Activated effector memory CD4-positive, alpha-beta T cell treated with Interleukin-2 at 50 U/mL for 16 hours (primary cell): ENCODE measurements around the gene ARMC2.
"Not testable (repeated sequence)": the region's sequence is repeated elsewhere in the genome, so short reads cannot be mapped to it uniquely, and the experiment has no call there.

ENCODE experiments used
- DNase-seq: peaks from one replicate; pipeline ENCODE4 v3.0.0-alpha.2; 2020

Gene ARMC2

DNA sequence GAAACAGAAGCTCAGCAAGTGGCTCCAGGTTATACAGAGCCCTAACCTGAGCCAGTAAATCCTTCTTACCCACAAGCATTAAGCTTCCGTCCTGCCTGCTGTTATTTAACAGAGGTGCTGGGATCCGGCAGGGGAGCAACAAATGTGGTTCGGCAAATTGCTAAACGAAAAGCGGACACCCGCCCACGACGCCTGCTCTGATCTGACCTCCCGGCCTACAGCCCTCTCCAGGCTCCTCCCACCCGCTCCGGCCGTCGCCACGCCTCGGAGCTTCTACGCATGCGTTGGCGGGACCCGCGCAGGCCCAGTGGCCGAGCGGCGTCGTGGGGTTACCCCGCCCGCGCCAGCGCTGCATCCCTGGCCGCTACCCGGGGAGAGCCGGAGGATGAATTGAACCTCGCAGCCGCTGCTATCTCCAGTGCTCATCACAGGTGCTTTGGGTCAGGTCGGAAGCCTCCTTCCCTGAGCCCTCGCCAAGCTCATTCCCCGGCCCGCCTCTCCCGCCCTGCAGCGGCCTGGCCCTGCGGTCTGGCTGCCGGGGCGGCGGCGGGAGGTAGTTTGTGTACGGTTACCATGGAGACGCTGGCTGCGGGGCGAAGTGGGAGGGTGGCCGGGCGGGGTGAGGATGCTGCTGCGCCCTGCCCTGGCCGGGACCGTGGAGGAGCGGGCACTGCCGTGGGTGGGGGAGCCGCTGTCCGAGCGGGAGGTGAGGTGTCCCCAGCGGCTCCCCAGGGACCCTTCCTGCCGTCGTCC, at the start of gene ARMC2:
Gene ARMC2, plus strand, starts transcription at position 307 of the 753 bp plus-strand sequence. CDS start 5,846 bp downstream, outside the sequence.
- peak; percentile 83 for DNase-seq

- peak; percentile 46 for DNase-seq
Measured at GRCh38 chr6:108798670-108799353, 49.4 kb upstream of the ARMC2 start.

GRCh38 chr6:108799354-108799717, 48.9 kb upstream of the ARMC2 start:
- no peak for DNase-seq

DNA sequence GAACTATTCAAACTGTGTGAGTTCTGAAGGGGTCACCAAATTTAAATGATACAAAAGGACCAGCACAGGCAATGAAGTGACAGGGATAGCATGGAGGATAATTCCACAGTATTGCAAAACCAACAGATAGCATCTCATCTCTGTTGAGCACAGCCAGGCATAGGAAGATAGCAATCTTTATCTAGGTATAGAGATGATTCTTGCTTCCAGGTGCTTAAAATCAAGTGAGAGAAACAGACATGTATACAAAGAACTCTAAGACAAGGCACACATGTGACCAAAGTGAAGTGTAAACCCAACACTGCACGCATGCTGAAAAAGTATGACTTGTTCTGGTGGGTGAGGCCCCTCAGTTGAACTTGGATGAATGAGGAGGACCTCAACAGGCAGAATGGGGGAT, 48.4 kb upstream of the ARMC2 start:
- no peak for DNase-seq

DNA sequence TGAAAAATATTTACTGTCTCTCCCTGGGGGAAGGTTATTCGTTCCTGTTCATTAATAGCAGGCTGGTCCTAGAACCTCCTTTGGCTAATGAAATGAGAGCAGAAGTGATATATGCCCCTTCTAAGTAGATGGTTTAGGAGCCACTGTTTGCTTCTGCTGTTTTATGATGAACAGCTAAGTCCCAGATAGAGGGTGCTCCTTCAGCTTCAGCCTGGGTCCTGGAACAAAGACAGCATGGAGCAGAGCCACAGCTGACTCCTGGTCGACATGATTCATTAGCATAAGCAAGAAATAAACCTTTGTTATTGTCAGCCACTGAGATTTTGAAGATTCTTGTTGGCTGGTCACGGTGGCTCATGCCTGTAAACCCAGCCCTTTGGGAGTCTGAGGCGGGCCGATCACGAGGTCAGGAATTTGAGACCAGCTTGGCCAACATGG, 47.8 kb upstream of the ARMC2 start:
- no peak for DNase-seq

- DNase-seq: no peak
Measured at GRCh38 chr6:108801366-108801765, 46.9 kb upstream of the ARMC2 start.

GRCh38 chr6:108803982-108804490, 44.2 kb upstream of the ARMC2 start:
- DNase-seq: no peak

- no peak for DNase-seq
Measured at GRCh38 chr6:108804956-108805355, 43.3 kb upstream of the ARMC2 start.

GRCh38 chr6:108805611-108806167, 42.5 kb upstream of the ARMC2 start:
- no peak for DNase-seq

DNA sequence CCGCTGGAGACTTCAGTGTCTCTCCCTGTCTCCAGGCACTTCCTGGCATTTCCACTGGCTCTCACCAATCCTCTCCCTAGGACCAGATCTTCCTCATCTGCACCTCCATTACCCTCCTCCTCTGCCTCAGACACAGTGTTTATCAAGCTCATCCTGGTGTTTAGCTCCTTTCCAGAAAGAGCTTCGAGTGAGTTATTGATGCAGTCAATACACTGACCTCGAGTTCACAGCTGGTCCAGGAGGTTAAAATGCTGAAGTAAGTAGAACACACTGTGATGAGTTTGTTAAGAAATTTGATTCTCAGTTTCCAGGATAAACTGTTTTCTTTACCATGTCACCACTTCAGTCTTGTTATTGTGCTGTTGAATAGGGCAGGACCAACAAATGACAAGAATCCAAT, 42.1 kb upstream of the ARMC2 start:
- DNase-seq: no peak

DNA sequence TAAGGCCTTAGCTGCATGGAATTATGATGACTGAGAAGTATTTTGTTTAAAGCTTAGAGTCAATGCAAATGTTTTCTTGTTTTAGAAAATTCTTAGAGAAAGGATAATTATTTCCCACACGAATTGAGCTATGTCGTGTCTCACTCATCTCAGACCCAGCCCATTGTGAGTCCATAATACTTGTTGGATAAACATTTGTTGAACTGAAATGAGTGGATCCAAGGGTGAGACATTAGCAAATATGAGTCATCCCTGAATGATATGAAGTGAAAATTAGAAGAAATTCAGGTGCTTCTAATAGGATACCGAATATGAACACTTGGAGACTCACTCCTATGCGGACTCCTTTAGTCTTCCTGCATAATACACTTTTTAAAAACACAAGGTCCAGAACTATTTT, 41.6 kb upstream of the ARMC2 start:
- DNase-seq: no peak

DNA sequence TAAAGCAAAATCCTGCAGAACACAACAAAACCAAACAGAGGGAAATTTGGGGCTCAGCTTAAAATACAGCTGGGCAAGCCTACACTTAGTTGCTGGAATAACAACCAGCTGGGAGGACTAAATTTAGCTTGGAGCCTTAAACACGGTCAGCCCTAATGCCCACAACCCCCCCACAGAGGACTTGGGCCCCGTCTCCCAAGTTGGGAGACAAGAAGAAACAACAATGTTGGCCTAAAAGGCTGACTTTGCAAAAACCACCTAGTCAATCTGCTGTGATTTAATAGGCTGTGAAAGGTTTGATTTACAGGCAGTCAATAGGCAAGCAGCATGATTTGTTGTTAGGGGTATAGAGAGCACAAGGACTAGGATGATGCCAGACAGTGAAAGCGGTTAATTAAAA, 40.3 kb upstream of the ARMC2 start:
- DNase-seq: no peak

GRCh38 chr6:108809211-108809610, 39.0 kb upstream of the ARMC2 start:
- DNase-seq: no peak

DNA sequence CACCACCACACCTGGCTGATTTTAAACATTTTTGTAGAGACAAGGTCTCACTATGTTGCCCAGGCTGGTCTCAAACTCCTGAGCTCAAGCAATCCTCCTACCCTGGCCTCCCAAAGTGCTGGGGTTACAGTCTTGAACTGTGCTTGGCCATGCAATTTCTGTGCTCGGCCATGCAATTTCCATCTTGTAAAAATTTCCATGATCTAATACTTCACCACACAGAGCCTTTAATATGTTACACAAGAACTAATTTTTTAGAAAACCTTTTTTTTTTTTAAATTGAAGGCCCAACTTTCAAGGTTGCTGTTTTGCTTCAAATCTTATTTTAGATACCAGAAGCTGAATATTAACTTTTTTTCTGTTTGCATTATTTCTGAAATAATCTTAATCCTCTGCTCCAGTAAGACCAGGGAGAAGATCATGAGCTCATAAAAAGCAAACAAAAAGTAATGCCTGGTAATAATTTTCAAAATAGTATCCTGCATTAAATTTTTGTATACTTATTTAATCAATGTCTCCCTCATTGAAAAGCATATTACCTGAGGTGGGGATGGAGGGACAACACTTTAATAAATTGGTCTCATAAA, 38.1 kb upstream of the ARMC2 start:
- DNase-seq: no peak

GRCh38 chr6:108811490-108811889, 36.7 kb upstream of the ARMC2 start:
- DNase-seq: no peak

- not testable (repeated sequence) for DNase-seq
Measured at GRCh38 chr6:108813218-108813617, 35.0 kb upstream of the ARMC2 start.

GRCh38 chr6:108817276-108817675, 30.9 kb upstream of the ARMC2 start:
- not testable (repeated sequence) for DNase-seq

DNA sequence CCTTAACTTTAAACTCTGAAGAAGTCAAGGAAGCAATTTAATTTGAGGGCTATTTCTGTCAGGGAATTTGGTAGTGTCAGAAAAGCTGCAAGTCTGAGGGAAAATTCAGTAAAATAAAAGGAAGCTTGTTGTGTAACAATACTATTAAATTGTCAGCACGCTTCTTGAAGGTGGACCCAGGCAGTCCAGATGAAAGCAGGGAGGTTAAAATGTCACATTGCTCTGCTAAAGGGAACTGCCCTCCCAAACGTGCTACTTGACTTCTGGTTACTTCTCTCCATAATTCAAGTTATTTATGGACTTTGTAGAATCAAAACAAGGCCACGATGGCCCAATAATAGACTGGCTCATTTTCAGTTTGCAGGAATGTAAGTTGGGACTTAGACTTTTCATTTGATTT, 28.2 kb upstream of the ARMC2 start:
- DNase-seq: no peak

DNA sequence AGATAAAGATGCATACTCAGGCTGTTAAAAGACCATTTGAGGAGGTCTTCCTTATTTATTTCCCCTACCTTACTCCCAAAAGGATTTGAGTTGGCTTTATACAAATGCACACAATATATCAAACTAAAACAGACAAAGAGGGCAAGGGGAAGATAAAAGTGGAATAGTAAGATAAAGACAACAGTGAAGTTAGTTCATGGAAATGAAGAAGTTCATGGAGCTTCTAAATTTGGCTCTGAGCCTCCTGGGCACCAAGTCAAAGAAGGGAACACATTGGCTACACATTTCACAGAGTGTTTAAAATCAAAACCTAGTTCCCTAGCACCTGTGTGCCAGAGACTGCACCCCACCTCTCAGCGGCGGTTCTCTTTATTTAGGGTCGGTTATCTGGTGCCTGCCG, 25.8 kb upstream of the ARMC2 start:
- DNase-seq: no peak

DNA sequence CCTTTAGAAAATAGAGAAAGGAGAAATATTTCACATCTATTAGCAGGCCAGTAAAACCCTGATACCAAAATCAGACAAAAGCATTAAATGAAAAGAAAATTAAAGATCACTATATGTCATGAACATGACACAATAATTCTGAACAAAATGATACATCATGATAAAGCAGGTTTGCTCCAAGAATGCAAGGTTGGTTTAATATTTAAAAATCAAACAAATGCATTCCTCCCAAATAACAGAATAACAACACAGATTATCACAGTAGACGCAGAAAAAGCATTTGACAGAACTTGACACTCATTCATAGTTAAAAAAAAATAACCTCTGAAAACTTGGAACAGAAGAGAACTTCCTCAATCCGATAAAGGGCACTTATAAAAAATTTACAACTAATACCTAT, 22.9 kb upstream of the ARMC2 start:
- no peak for DNase-seq

GRCh38 chr6:108831104-108831503, 17.1 kb upstream of the ARMC2 start:
- no peak for DNase-seq

- no peak for DNase-seq
Measured at GRCh38 chr6:108832738-108833137, 15.5 kb upstream of the ARMC2 start.

GRCh38 chr6:108835218-108835850, 12.9 kb upstream of the ARMC2 start:
- DNase-seq: peak; percentile 73
